Activated T-cell treated with anti-CD3 and anti-CD28 coated beads for 1 hour (primary cell): ENCODE measurements around the gene FZD7.

Source experiments
- DNase-seq: peaks from one replicate; pipeline ENCODE4 v3.0.0-alpha.2; 2020; ENCODE audit warnings: low read depth

The FZD7 gene

GRCh38 chr2:202037086-202037485 is 3.4 kb downstream of the FZD7 start:
- DNase-seq = no peak

GRCh38 chr2:202038471-202039277 is 5.0 kb downstream of the FZD7 start:
- no peak for DNase-seq

- no peak for DNase-seq
These were observed 5.8 kb downstream of the FZD7 start for GRCh38 chr2:202039278-202040078.

- no peak for DNase-seq
These were observed 6.6 kb downstream of the FZD7 start for GRCh38 chr2:202040079-202040844.

- DNase-seq = no peak
These were observed 8.8 kb downstream of the FZD7 start for GRCh38 chr2:202042444-202042843.

GRCh38 chr2:202043475-202043874 is 9.8 kb downstream of the FZD7 start:
- DNase-seq = no peak

- DNase-seq = no peak
These were observed 11.1 kb downstream of the FZD7 start for GRCh38 chr2:202044777-202045176.

- no peak for DNase-seq
These were observed 12.9 kb downstream of the FZD7 start for GRCh38 chr2:202046572-202046971.

- DNase-seq = no peak
These were observed 15.6 kb downstream of the FZD7 start for GRCh38 chr2:202049092-202049728.

GRCh38 chr2:202049840-202050239 is 16.2 kb downstream of the FZD7 start:
- no peak for DNase-seq

GRCh38 chr2:202050652-202051051 is 17.0 kb downstream of the FZD7 start:
- no peak for DNase-seq

- no peak for DNase-seq
These were observed 18.0 kb downstream of the FZD7 start for GRCh38 chr2:202051499-202052161.

GRCh38 chr2:202052235-202052634 is 18.6 kb downstream of the FZD7 start:
- no peak for DNase-seq

- no peak for DNase-seq
These were observed 21.0 kb downstream of the FZD7 start for GRCh38 chr2:202054679-202055078.

GRCh38 chr2:202056611-202057010 is 23.0 kb downstream of the FZD7 start:
- no peak for DNase-seq

GRCh38 chr2:202060218-202060617 is 26.6 kb downstream of the FZD7 start:
- DNase-seq = no peak

- no peak for DNase-seq
These were observed 28.0 kb downstream of the FZD7 start for GRCh38 chr2:202061695-202062094.

- no peak for DNase-seq
These were observed 30.7 kb downstream of the FZD7 start for GRCh38 chr2:202064171-202064880.

- no peak for DNase-seq
These were observed 31.2 kb downstream of the FZD7 start for GRCh38 chr2:202064881-202065230.

GRCh38 chr2:202065876-202066275 is 32.2 kb downstream of the FZD7 start:
- DNase-seq = no peak

- no peak for DNase-seq
These were observed 33.2 kb downstream of the FZD7 start for GRCh38 chr2:202066875-202067274.
